HG03432 (cell line): ENCODE data around the gene MYF5.

Experiments used
- ATAC-seq: cut with Tn5 transposase; IDR thresholded peaks from one replicate; pipeline ENCODE4 v1.9.1; 2021; ENCODE audit warnings: mild to moderate bottlenecking, moderate library complexity; ENCODE audit not compliant: unreplicated experiment

Gene MYF5

GRCh38 chr12:80756875-80757274 is 40.2 kb downstream of the MYF5 start:
- peak; percentile 77 for ATAC-seq

GRCh38 chr12:80761838-80762237 is 45.1 kb downstream of the MYF5 start:
- no peak for ATAC-seq

GRCh38 chr12:80763874-80764273 is 47.2 kb downstream of the MYF5 start:
- peak; percentile 32 for ATAC-seq

GRCh38 chr12:80766210-80766609 is 49.5 kb downstream of the MYF5 start:
- ATAC-seq: no peak

- peak; percentile 92 for ATAC-seq
Measured at GRCh38 chr12:80766897-80767296, 50.2 kb downstream of the MYF5 start.
